Nephron (organoid): ENCODE data around the gene TGFA.
A peak's percentile ranks its signal among the peaks of the same experiment; 100 is the strongest.

Source experiments
- H3K27ac Mint-ChIP-seq, 3 experiments: 2 replicates each; pipeline ENCODE4 v1.8.0; 2020; ENCODE audit warnings: mixed read lengths in 3 of 3, mild to moderate bottlenecking in 2 of 3, moderate library complexity in 1 of 3
- H3K27me3 Mint-ChIP-seq: 2 replicates; pipeline ENCODE4 v1.8.0; 2021; ENCODE audit warnings: low read depth, mild to moderate bottlenecking, moderate library complexity, mixed read lengths
- H3K36me3 Mint-ChIP-seq: 2 replicates; pipeline ENCODE4 v1.8.0; 2020; ENCODE audit warnings: low read depth, mixed read lengths
- H3K4me1 Mint-ChIP-seq: 2 replicates; pipeline ENCODE4 v1.8.0; 2020; ENCODE audit warnings: mixed read lengths
- H3K4me3 Mint-ChIP-seq, 3 experiments: 2 replicates each; pipeline ENCODE4 v1.8.0; 2020; ENCODE audit warnings: mild to moderate bottlenecking in 3 of 3, mixed read lengths in 3 of 3, moderate library complexity in 2 of 3
- H3K9me3 Mint-ChIP-seq: 2 replicates; pipeline ENCODE4 v1.8.0; 2020; ENCODE audit warnings: mixed read lengths
- CTCF ChIP-seq, 3 experiments: fragments of 200-600 bp; sonication (generic); IDR thresholded peaks; one replicate each; pipeline ENCODE4 v1.5.0; 2021; ENCODE audit warnings: antibody characterized with exemption in 3 of 3; ENCODE audit not compliant: unreplicated experiment in 3 of 3

Gene TGFA

GRCh38 chr2:70479816-70480215 lies 73.8 kb downstream of the TGFA start:
- Mint-ChIP-seq H3K4me3 (no peak overlapping the region), H3K27me3 (peaks cover 4% of the 10 kb centered on the region), H3K4me1 (peaks cover 28% of the 10 kb centered on the region), H3K27ac (no peak overlapping the region), H3K9me3 (no peaks in the 10 kb centered on the region), H3K36me3 (no peaks in the 10 kb centered on the region)
- no peak for TF ChIP-seq CTCF (IDR thresholded peaks at IDR 0.05; ENCODE audit: unreplicated experiment in 3 of 3)

- peaks cover 39% of the 10 kb centered on the region for H3K4me1 Mint-ChIP-seq
- H3K9me3 Mint-ChIP-seq: no peaks in the 10 kb centered on the region
Measured at GRCh38 chr2:70477441-70477844, 76.2 kb downstream of the TGFA start.

GRCh38 chr2:70475266-70475665 lies 78.4 kb downstream of the TGFA start:
- TF ChIP-seq CTCF (IDR thresholded peaks at IDR 0.05; ENCODE audit: unreplicated experiment in 3 of 3): no peak
- H3K4me3 Mint-ChIP-seq: no peak overlapping the region
- H3K9me3 Mint-ChIP-seq: no peaks in the 10 kb centered on the region
- H3K27me3 Mint-ChIP-seq: peaks cover 9% of the 10 kb centered on the region
- H3K36me3 Mint-ChIP-seq: no peaks in the 10 kb centered on the region
- H3K27ac Mint-ChIP-seq: no peak overlapping the region
- H3K4me1 Mint-ChIP-seq: peaks cover 28% of the 10 kb centered on the region

More at GRCh38 chr2:70477441-70477844, 76.2 kb downstream of the TGFA start:
- H3K36me3 Mint-ChIP-seq: no peaks in the 10 kb centered on the region
- no peak overlapping the region for H3K4me3 Mint-ChIP-seq
- no peak for TF ChIP-seq CTCF (IDR thresholded peaks at IDR 0.05; ENCODE audit: unreplicated experiment in 3 of 3)
- peaks cover 4% of the 10 kb centered on the region for H3K27me3 Mint-ChIP-seq
- H3K27ac Mint-ChIP-seq: peak overlapping the region in 2 of 3 experiments; percentile 47 to 81

GRCh38 chr2:70474256-70474848 lies 79.3 kb downstream of the TGFA start:
- H3K27me3 Mint-ChIP-seq: peaks cover 14% of the 10 kb centered on the region
- TF ChIP-seq CTCF (IDR thresholded peaks at IDR 0.05; ENCODE audit: unreplicated experiment in 3 of 3): no peak
- H3K9me3 Mint-ChIP-seq: no peaks in the 10 kb centered on the region
- H3K4me3 Mint-ChIP-seq: no peak overlapping the region
- no peaks in the 10 kb centered on the region for H3K36me3 Mint-ChIP-seq
- peaks cover 26% of the 10 kb centered on the region for H3K4me1 Mint-ChIP-seq
- H3K27ac Mint-ChIP-seq: no peak overlapping the region

GRCh38 chr2:70473101-70473722 lies 80.4 kb downstream of the TGFA start:
- TF ChIP-seq CTCF (IDR thresholded peaks at IDR 0.05; ENCODE audit: unreplicated experiment in 3 of 3): no peak
- H3K27ac Mint-ChIP-seq: peak overlapping the region in 1 of 3 experiments; percentile 66
- peaks cover 15% of the 10 kb centered on the region for H3K27me3 Mint-ChIP-seq
- H3K36me3 Mint-ChIP-seq: no peaks in the 10 kb centered on the region
- H3K9me3 Mint-ChIP-seq: no peaks in the 10 kb centered on the region
- no peak overlapping the region for H3K4me3 Mint-ChIP-seq
- H3K4me1 Mint-ChIP-seq: peaks cover 26% of the 10 kb centered on the region
